GM18861 (cell line): Measurements from ENCODE around the gene FAM90A1.
"Not testable (repeated sequence)": the region's sequence is repeated elsewhere in the genome, so short reads cannot be mapped to it uniquely, and the experiment has no call there.

Experiments used
- ATAC-seq: cut with Tn5 transposase; IDR thresholded peaks from one replicate; pipeline ENCODE4 v1.9.1; 2021; ENCODE audit not compliant: unreplicated experiment

FAM90A1 gene

GRCh38 chr12:8233935-8234495 lies 6.6 kb upstream of the FAM90A1 start:
- not testable (repeated sequence) for ATAC-seq

GRCh38 chr12:8233300-8233855 lies 6.0 kb upstream of the FAM90A1 start:
- not testable (repeated sequence) for ATAC-seq

GRCh38 chr12:8231666-8232608 lies 4.5 kb upstream of the FAM90A1 start:
- ATAC-seq: not testable (repeated sequence)

GRCh38 chr12:8231049-8231448 lies 3.6 kb upstream of the FAM90A1 start:
- ATAC-seq: not testable (repeated sequence)

- ATAC-seq: not testable (repeated sequence)
These were observed 2.1 kb upstream of the FAM90A1 start for GRCh38 chr12:8229486-8229885.

- not testable (repeated sequence) for ATAC-seq
These were observed 1.2 kb upstream of the FAM90A1 start for GRCh38 chr12:8228607-8229006.

- not testable (repeated sequence) for ATAC-seq
These were observed 287 bp upstream of the FAM90A1 start for GRCh38 chr12:8227732-8228077.

GRCh38 chr12:8226355-8226754 lies 1.1 kb downstream of the FAM90A1 start:
- no peak for ATAC-seq

GRCh38 chr12:8224782-8225181 lies 2.6 kb downstream of the FAM90A1 start:
- ATAC-seq: not testable (repeated sequence)

GRCh38 chr12:8223646-8224045 lies 3.8 kb downstream of the FAM90A1 start:
- ATAC-seq: not testable (repeated sequence)

GRCh38 chr12:8222303-8222702 lies 5.1 kb downstream of the FAM90A1 start:
- ATAC-seq: not testable (repeated sequence)

- not testable (repeated sequence) for ATAC-seq
These were observed 5.6 kb downstream of the FAM90A1 start for GRCh38 chr12:8221844-8222243.

GRCh38 chr12:8221375-8221774 lies 6.0 kb downstream of the FAM90A1 start:
- ATAC-seq: not testable (repeated sequence)

- ATAC-seq: not testable (repeated sequence)
These were observed 8.6 kb downstream of the FAM90A1 start for GRCh38 chr12:8218711-8219382.

- not testable (repeated sequence) for ATAC-seq
These were observed 29.6 kb downstream of the FAM90A1 start for GRCh38 chr12:8197685-8198308.

- not testable (repeated sequence) for ATAC-seq
These were observed 39.3 kb downstream of the FAM90A1 start for GRCh38 chr12:8188088-8188487.

GRCh38 chr12:8184206-8184605 lies 43.2 kb downstream of the FAM90A1 start:
- ATAC-seq: not testable (repeated sequence)

- not testable (repeated sequence) for ATAC-seq
These were observed 44.1 kb downstream of the FAM90A1 start for GRCh38 chr12:8183346-8183745.

GRCh38 chr12:8182923-8183322 lies 44.5 kb downstream of the FAM90A1 start:
- ATAC-seq: not testable (repeated sequence)

GRCh38 chr12:8181271-8181670 lies 46.1 kb downstream of the FAM90A1 start:
- ATAC-seq: not testable (repeated sequence)
